ENCODE results near the gene GPC1.

DNA sequence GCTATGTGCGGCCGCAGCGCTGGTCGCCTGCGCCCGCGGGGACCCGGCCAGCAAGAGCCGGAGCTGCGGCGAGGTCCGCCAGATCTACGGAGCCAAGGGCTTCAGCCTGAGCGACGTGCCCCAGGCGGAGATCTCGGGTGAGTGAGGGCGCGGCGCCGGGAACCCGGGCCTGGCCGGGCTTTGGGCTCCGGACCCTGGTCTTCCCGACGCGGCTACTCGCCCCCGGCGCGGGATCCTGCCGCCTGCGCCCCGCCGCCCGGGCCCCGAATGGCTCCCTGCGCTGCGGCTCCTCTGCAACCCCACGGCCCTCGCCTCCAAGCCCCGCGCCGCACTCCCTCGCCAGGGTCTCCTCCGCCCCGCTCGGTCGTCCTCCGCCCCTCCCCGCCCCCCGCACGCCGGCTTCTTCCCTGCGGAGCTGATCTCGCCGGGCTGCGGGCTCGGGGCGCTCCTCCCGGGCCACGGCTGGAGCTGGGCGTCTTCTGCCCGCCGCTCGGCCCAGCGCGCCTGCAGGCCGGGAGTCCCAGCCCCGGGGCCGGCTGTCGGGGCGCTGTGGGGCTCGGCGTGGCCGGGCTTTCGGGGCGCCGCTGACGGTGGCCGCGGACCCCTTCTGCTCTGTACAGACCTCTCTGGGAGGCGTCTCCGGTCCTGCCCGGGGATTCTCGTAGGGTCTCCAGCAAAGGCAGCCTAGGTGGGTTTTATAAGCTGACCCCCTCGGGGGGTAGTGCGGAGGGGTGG, 652 bp downstream of the GPC1 start:
- TF ChIP-seq FOS (IDR thresholded peaks at IDR 0.05; ENCODE audit: borderline replicate concordance, insufficient read depth, low read length), result no peak
- TF ChIP-seq, protein P1, sequence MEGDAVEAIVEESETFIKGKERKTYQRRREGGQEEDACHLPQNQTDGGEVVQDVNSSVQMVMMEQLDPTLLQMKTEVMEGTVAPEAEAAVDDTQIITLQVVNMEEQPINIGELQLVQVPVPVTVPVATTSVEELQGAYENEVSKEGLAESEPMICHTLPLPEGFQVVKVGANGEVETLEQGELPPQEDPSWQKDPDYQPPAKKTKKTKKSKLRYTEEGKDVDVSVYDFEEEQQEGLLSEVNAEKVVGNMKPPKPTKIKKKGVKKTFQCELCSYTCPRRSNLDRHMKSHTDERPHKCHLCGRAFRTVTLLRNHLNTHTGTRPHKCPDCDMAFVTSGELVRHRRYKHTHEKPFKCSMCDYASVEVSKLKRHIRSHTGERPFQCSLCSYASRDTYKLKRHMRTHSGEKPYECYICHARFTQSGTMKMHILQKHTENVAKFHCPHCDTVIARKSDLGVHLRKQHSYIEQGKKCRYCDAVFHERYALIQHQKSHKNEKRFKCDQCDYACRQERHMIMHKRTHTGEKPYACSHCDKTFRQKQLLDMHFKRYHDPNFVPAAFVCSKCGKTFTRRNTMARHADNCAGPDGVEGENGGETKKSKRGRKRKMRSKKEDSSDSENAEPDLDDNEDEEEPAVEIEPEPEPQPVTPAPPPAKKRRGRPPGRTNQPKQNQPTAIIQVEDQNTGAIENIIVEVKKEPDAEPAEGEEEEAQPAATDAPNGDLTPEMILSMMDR (IDR thresholded peaks at IDR 0.05; ENCODE audit: extremely low read depth in 1 of 2, insufficient read depth in 1 of 2, low read depth in 1 of 2, low read length in 2 of 2), result no peak
